LNCAP (cell line): ENCODE results near the gene SLC22A23.

Experiments
- CTCF ChIP-seq: fragments of 450-650 bp; IDR thresholded peaks from 2 replicates; pipeline ENCODE4 v1.5.1; 2017; ENCODE audit warnings: mild to moderate bottlenecking

SLC22A23 gene

GRCh38 chr6:3340358-3340802 lies 116.5 kb downstream of the SLC22A23 start:
- no peak for TF ChIP-seq CTCF

- TF ChIP-seq CTCF, result no peak
These were observed 117.0 kb downstream of the SLC22A23 start for GRCh38 chr6:3339811-3340210.

- TF ChIP-seq CTCF, result no peak
These were observed 119.1 kb downstream of the SLC22A23 start for GRCh38 chr6:3337521-3338350.

- no peak for TF ChIP-seq CTCF
These were observed 119.9 kb downstream of the SLC22A23 start for GRCh38 chr6:3336859-3337515.

- TF ChIP-seq CTCF, result no peak
These were observed 120.6 kb downstream of the SLC22A23 start for GRCh38 chr6:3336066-3336786.

- TF ChIP-seq CTCF, result no peak
These were observed 121.7 kb downstream of the SLC22A23 start for GRCh38 chr6:3335169-3335568.

- no peak for TF ChIP-seq CTCF
These were observed 122.3 kb downstream of the SLC22A23 start for GRCh38 chr6:3334555-3334954.
